GM21515 (cell line): Measurements from ENCODE around the gene LUZP2.

Experiments used
- ATAC-seq: cut with Tn5 transposase; IDR thresholded peaks from one replicate; pipeline ENCODE4 v1.9.1; 2021; ENCODE audit not compliant: unreplicated experiment

The LUZP2 gene

DNA sequence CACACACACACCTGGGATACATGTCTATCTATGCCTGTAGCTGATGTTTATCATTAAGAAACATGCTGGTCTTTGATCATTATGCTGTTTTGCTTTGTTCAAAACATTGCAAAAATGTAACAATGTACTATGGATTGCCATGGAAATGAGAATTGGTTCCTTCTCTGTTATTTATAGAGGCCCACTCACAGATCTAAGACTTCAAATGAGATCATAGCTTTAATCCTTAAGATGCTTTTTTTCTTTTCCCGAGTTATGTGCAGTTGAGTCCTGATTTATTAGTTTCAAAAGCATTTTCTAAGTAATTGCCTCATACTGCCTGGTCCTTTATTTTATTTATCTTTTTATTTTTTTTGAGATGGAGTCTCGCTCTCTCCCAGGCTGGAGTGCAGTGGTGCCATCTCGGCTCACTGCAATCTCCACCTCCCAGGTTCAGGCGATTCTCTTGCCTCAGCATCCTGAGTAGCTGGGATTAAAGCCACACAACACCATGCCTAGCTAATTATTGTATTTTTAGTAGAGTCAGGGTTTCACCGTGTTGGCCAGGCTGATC lies 131.4 kb downstream of the LUZP2 start:
- no peak for ATAC-seq

DNA sequence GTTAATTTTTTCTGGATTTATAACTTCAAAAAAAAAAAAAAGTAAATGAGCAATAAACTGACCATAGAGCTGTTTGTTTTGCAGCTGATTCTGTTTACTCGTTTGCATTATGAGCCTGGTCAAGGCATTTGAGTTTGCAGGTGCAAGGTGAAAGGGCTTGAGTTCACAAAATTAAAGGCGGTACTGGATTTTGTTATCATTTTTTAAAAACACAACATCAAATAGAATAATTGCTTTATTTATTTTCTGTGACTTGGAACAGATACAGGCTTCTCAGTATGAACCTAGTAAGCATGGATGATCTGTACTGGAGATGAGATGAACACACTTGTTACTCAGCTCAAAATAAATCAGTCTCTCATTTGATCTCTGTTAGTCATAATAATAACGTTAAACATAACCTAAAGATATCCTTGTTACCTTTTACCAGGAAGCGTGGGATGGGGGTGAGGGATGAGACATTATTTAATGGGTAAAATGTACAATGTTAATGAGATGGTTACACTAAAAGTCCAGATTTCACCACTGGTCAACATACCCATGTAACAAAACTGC lies 137.8 kb downstream of the LUZP2 start:
- ATAC-seq = no peak

DNA sequence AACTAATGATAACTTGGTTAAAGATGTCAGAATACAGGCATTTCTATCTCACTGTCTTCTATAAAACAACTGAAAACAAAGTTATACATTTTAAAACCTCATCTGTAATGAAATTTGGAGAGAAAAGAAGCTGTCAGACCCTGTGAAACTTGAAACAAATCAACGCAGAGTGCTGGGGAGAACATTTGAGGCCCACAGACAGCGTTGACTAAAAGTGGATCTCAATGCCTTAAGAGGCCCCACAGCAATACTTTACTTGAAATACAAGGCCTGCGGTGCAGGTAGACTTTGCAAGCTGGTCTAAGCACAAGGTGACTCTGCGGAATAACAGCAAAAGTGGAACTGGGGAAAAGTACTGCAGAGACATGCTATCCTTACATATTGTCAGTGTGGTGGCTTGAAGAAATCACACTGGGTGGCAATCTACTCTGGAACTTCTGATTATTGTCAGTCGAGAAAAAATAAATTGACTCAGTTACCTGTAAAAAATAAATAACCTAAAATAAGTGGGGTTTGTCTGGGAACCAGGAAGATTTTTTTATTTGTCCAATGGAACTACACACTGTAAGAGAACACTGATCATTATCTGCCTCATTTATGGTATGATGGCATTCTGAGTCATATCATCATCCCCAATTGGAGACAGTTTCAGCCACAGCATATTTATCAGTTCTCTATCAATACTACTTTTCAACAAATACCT lies 138.9 kb downstream of the LUZP2 start:
- ATAC-seq = no peak

DNA sequence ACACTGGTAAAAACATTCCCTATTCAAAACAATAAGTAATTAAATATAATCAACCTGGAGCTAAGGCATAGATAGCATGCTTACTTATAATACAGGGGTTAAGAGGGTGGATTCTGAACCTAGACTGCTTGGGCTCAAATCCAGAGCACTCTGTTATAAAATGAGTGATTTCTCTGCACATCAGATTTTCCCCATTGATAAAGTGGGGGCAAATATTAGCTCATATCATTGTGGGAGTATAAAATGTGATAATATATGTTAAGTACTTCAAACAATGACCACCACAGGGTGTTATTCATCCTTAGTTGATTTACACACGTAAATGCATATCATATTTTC lies 139.4 kb downstream of the LUZP2 start:
- no peak for ATAC-seq

DNA sequence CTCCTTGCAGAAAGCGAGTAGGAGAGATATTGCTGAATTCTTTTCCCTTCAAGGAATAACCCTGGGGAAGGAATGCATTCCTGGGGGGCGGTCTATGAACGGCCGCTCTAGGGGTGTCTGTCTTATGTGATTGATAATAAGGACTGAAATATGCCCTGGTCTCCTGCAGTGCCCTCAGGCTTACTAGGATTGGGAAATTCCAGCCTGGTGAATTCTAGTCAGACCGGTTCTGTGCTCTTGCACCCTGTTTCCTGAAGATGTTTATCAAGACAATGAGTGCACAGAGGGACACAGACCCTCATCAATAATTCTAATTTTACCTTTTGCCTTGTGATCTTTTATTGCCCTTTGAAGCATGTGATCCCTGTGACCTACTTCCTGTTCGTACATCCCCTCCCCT lies 140.7 kb downstream of the LUZP2 start:
- ATAC-seq = no peak

DNA sequence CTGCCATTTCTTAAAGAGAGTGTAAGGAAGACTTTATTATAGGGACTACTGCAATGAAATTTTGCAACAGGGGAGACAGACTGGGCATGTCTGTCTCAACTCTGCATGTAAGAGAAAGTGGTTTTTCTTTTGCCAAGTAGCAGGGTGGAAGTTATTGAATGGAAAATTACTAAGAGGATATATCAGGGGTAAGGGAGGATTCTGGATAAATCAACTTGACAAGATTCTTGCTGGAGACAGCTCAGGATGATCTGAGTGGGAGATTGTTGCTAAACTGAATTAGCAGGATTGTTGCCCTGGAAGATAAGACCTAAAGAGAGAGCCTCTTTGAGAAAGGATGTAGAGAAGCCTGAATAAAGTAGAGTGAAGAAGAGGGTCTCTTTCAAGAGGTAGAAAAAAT lies 145.8 kb downstream of the LUZP2 start:
- no peak for ATAC-seq

DNA sequence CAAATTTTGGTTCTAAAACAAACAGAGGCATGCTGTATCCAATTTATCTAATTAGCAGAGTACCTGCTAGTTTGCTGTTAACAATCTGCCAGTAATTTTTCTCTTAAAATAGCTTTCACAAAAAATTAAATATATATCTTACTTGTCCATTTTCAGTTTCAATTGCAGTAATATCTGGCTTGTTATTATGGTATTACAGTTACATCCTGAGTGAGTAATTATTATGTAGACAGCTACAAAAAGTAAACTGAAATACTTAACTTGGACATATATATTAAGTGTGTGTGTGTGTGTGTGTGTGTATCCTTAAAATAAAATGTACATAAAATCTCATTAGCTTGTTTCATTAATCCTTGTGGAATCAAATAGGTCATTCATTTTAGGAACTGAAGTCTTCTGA lies 148.7 kb downstream of the LUZP2 start:
- no peak for ATAC-seq

DNA sequence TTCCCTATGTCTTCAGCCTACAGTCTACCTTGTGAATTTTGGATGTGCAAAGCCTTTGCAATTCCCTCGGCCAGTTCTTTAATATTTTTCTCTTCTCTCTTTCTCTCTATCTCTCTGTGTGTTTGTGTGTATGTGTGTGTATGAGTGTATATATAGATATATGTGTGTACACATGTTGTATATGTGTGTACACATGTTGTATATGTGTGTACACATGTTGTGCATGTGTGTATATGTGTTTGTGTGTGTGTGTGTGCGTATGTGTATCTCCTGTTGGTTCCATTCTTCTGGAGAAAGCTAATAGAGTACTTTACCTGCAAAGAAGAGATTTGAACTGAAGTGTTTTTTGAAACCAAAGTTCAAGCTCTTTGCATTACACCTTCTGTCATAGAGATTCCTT lies 155.0 kb downstream of the LUZP2 start:
- no peak for ATAC-seq

DNA sequence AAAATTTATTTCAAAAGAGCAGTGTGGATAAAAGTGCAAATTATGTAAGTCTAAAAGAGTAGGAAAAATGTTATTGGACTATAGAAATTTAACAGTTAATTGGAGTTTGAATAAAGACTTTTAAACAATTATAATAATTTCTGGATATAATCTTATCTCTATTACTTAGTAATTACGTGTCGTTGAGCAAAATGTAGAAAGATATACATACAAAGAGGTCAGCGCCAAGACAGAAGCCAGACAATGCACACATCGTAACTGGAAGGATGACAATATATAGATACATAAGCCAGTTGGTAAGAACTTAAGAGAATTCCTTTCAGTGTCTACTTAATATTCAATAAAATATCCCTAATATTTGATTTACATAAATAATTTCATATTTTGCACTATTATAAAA lies 157.0 kb downstream of the LUZP2 start:
- no peak for ATAC-seq

DNA sequence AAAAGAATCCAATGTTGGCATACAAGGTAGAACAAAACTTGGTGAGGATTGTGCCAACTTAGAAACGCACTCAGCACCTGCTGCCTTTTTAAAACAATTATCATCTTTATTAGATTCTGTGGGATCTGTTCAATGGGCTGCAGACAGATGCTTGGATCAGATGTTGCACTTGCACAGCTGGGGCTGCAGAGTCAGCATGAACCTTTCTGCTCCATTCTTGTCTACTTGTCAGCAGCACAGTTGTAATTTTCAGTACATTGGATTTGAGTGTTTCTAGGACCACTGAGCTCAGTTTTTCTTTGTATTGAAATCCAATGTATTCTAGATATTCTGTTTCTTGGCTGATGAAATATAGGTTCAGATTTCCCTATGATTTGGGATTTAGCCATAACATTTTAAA lies 164.5 kb downstream of the LUZP2 start:
- ATAC-seq = no peak

DNA sequence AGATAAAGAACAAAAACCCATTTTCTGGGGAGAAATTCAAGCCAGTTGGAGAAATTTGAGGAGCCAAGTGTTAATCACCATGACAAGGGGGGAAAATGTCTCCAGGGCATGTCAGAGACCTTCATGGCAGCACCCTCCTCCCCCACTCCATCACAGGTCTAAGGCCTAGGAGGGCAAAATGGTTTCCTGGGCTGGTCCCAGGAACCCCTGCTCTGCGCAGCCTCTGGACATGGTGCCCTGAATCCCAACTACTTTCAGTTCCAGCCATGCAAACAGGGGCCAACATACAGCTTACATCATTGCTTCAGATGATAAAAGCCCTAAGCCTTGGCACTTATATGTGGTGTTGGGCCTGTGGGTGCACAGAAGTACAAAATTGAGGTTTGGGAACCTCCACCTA lies 167.5 kb downstream of the LUZP2 start:
- ATAC-seq = no peak

DNA sequence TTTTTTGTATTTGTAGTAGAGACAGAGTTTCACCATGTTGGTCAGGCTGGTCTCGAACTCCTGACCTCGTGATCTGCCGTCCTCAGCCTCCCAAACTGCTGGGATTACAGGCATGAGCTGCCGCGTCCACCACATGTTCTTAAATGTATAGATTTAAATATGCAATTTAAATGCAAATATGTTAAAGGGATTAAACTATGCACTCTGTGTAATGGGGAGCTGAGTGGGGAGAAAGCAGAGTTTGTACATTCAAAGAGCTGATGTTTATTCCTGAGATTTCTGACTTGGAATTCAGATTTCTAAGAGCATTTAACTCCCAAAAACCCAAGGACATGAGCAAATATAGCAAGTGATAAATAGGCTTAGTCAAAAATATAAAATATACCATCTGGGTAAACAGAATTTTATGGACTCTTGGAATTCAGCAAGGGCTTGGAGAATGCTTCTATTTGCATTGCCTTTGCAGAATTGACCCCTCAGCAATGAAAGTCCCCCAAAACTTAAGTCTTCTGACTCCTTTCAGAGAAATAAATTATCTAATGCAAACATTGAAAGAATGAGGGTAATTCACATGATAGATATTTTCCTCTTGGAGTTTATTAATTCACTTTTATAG lies 170.6 kb downstream of the LUZP2 start:
- ATAC-seq = no peak

DNA sequence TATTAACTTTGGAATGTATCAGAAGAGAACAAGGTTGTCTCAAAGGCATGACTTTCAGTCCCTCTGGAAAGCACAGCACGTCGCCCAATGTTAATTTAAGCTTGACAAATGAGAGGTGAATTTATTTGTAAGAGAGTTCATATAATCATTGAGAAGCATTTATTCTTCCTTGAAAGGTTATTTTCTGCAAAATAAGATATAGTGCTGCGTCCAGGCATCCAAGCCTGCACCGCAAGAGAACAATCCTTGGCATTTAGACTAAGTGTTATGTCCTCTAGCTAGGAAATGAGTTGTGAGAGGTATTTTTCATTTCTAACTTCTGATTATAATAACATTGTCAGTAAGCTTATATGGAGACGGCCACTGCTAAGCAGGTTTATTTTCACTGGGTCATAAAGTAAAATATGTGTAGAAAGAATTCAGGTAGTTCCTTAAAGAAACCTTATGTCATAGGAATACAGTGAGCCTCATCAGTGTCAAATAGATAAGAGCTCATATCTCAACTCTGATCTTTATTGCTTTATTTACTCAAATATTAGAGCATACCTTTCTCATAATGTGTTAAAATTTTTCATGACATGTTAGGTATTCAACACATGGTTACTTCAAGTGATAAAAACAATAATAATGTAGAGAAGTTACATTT lies 182.0 kb downstream of the LUZP2 start:
- no peak for ATAC-seq

DNA sequence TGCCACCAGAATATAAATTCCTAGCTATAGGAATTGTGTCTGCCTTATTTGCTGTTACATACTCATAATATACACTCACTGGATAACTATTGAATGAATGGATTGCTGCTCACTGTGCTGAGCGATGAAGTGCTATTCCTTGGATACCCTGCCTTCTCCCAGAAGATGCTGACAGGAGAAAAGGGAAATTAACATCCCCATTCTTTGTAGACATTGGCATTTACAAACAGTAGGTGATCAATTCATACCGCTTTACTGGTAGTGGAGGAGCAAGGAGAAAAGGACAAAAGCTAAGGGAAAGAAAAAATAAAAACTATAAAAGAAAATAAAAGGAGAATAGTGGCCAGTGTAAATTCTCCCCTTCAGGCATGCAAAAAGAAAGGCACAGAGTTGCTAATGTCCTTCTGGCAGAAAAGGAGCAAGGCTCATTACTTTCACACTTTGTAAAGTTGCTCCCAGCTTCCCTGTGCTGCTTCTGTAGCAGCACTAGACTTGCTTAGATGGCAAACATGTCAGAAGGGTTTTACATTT lies 183.0 kb downstream of the LUZP2 start:
- ATAC-seq = no peak

DNA sequence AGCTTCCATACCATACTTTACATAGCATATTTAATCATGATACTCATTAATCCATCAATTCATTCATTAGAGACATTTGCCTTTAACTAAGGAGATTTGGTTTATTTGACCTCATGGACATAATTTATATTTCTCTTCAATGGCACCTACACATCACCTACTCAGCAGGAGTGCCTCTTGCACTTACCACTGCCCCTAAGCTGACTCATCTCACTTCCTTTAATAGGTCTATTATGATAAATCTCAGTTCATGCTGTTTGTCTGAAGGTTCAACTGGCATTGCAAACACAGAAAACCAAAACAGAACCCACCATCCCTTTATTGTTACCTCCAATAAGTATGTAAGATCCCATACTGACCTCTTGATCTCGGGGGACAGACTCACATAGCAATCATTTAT lies 186.7 kb downstream of the LUZP2 start:
- ATAC-seq = no peak

DNA sequence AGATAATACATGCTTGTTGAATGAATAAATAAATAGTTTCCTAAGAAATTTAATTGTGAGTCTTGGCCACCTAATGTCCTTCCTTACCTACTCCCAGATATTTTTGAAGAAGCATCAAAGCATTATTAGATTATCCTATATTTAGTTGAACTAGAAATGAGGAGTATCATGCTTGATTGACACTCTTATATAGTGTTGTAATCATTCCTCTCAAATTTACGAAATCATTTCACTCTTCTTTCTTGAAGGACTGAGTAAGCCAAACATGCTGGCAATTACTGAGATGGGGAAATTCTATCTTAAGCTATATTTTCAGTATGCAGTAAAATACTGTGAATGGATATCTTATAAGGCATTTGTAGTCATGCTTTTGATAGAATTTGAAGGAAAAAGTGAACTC lies 189.0 kb downstream of the LUZP2 start:
- no peak for ATAC-seq

DNA sequence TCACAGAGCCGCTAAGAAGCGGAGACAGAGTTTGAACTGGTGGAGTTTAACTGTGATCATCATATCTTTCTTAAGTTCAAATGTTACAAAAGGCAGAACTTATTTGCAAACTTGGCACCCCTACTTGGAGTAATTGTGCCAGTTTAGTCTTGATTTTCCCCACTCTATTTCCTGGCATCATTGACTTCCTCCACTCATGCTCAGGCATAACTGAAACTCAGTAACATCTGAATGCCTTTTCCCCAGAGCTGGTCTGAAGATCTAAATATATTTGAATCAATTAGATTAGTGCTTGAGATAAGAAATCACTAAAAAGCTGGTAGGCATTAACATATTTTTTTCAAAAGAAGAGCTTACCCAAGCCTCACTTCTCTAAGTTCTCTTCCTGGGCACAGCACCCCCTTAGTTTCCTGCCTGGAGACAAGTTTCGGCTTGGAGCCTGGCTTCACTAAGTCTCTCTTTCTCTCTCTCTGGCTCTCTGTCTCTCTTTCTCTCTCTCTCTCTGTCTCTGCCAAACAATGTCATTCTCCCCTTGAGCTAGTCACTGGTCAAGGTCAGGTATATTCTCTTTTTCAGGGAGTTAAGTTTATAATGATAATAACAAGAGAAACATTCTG lies 190.8 kb downstream of the LUZP2 start:
- ATAC-seq = no peak

DNA sequence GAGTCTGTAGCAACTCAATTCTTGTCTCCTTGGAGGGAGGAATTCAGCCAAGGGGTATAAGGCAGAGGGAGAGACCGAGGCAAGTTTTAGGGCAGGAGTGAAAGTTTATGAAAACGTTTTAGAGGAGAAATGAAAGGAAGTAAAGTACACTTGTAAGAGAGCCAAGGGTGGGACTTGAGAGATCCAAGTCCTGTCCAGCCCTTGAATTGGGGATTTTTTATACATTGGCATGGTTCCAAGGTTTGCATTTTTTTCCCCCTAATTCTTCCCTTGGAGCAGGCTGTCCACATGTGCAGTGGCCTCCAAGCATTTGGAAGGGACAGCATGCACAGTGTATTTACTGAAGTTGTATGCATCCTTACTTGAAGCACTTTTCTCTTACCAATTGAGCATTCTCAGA lies 192.1 kb downstream of the LUZP2 start:
- ATAC-seq = no peak

DNA sequence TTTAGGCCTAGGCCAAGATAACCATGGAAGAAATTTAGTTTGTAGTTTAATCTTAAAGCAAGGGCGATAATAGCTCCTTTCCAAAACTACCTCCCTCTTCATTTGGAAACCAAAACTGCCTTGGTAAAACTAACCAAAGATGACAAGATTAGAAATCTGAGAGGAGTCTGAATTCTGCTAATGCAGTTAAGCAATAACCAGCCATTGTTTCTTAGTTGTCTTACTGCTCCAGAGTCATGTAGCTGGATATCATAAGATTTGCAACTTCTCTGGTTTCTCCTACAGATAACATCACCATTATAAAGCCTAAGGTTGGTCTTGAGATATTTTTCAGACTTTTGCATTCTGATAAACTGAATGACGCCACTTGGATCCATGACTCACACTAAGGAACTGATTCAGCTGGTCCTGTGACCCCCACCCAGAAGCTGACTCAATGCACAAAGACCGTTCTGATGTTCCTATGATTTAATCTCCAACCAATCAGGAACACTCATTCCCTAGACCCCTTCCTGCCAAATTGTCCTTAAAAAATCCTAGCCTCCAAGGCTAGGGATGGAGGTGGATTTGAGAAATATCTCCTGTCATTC lies 200.8 kb downstream of the LUZP2 start:
- ATAC-seq = no peak

DNA sequence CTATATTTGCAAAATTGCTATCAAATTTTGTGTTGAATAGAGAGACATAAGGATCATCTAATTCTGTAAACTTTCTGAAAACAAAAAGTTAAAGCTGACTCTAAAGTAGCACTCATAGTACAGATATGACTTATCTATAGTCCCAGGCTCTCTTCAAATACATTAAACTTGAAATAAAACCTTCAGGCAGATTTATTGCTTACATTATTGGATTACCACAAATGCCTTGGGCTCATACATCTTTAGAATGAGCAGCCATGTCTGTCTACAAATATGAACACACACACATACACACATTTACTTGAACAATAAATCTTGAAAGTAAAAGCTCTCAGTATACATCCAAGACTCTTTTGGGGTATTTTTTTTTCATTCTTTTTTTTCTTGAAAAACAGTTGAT lies 207.9 kb downstream of the LUZP2 start:
- ATAC-seq = no peak

DNA sequence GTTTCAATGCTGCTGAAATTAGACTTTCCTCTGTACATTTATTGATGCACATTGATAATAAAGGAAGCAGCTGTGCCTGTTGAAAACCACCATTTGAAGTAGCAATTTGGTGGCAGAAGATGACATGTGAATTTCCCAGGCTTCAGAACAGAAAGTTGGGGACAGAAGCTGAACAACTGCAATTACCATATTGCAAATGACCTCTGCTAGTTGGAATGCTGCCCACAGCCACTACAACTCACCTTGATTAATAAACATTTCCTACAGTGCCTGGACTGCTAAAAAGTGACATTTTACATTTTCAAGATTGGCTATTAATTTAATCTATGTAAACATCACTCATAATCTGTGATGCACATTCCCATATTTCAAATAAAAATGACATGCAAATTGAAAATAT lies 208.6 kb downstream of the LUZP2 start:
- no peak for ATAC-seq
